ENCODE results near the gene ZSWIM6. TPM values are rescaled to one million over a fixed set of nuclear protein-coding genes. Genes with fewer than 3 reads are reported as not detected.
A peak's percentile ranks its signal among the peaks of the same experiment; 100 is the strongest.

ZSWIM6 gene
- polyA plus RNA-seq, 3 donors, result 1.7 to 33.5 (median 2.7) TPM

GRCh38 chr5:61567337-61567736 is 235.3 kb downstream of the ZSWIM6 start:
- H4K20me1 ChIP-seq (ENCODE audit: insufficient read depth, low read length), result no peaks in the 10 kb centered on the region
- intact Hi-C loops (cut with micrococcal nuclease), result no loop called here
- no peak overlapping the region for H3K27ac Mint-ChIP-seq
- no peak overlapping the region for H3K4me3 Mint-ChIP-seq
- peaks cover 0 to 2% (median 0%) of the 10 kb centered on the region in 3 donors for H3K27me3 Mint-ChIP-seq (ENCODE audit: low read depth in 3 of 3)
- no peak overlapping the region for H3K4me2 ChIP-seq (replicated peaks; ENCODE audit: extremely low read depth, low read length, poor library complexity, severe bottlenecking)
- H3K9me3 ChIP-seq (replicated peaks in 1 of 2; ENCODE audit: control insufficient read depth in 1 of 2, insufficient read depth in 1 of 2, low read length in 2 of 2), result no peaks in the 10 kb centered on the region
- WGBS (ENCODE audit: insufficient coverage), result 96% methylated on average over 4 of the region's 5 CpGs
- no peaks in the 10 kb centered on the region for H3K36me3 Mint-ChIP-seq
- H2AFZ ChIP-seq (ENCODE audit: insufficient read depth, low read depth, low read length, poor library complexity, severe bottlenecking), result no peak overlapping the region
- no peak for TF ChIP-seq CTCF (IDR thresholded peaks at IDR 0.05)
- H3K9ac ChIP-seq (ENCODE audit: insufficient read depth, low read length, poor library complexity, severe bottlenecking), result no peak overlapping the region
- no peak overlapping the region for H3K27ac ChIP-seq (ENCODE audit: low read depth in 1 of 2, low read length in 2 of 2)
- no peaks in the 10 kb centered on the region for H3K27me3 ChIP-seq (ENCODE audit: control insufficient read depth in 2 of 2, insufficient read depth in 2 of 2, low read length in 2 of 2)
- H3K79me2 ChIP-seq (ENCODE audit: insufficient read depth, low read length), result no peaks in the 10 kb centered on the region
- DNase-seq, result no peak
- peaks cover 0 to 11% (median 5%) of the 10 kb centered on the region in 7 donors for H3K9me3 Mint-ChIP-seq
- H3K4me1 ChIP-seq (ENCODE audit: control insufficient read depth in 1 of 2, insufficient read depth in 2 of 2, low read length in 2 of 2), result no peaks in the 10 kb centered on the region
- no peak overlapping the region for H3K4me3 ChIP-seq (replicated peaks in 1 of 3; ENCODE audit: low read depth in 2 of 3, low read length in 3 of 3)
- H3K4me1 Mint-ChIP-seq, result no peaks in the 10 kb centered on the region
- no peaks in the 10 kb centered on the region for H3K36me3 ChIP-seq (replicated peaks in 1 of 2; ENCODE audit: control insufficient read depth in 1 of 2, insufficient read depth in 2 of 2, low read length in 2 of 2)

GRCh38 chr5:61569353-61569752 is 237.3 kb downstream of the ZSWIM6 start:
- WGBS (ENCODE audit: insufficient coverage), result 92% methylated on average over 6 of the region's 8 CpGs
- Histone ChIP-seq H3K9ac (ENCODE audit: insufficient read depth, low read length, poor library complexity, severe bottlenecking) (no peak overlapping the region), H3K27ac (ENCODE audit: low read depth in 1 of 2, low read length in 2 of 2) (no peak overlapping the region), H3K4me3 (replicated peaks in 1 of 3; ENCODE audit: low read depth in 2 of 3, low read length in 3 of 3) (no peak overlapping the region), H3K9me3 (replicated peaks in 1 of 2; ENCODE audit: control insufficient read depth in 1 of 2, insufficient read depth in 1 of 2, low read length in 2 of 2) (no peaks in the 10 kb centered on the region), H3K36me3 (replicated peaks in 1 of 2; ENCODE audit: control insufficient read depth in 1 of 2, insufficient read depth in 2 of 2, low read length in 2 of 2) (no peaks in the 10 kb centered on the region), H3K4me2 (replicated peaks; ENCODE audit: extremely low read depth, low read length, poor library complexity, severe bottlenecking) (no peak overlapping the region), H4K20me1 (ENCODE audit: insufficient read depth, low read length) (no peaks in the 10 kb centered on the region), H3K27me3 (ENCODE audit: control insufficient read depth in 2 of 2, insufficient read depth in 2 of 2, low read length in 2 of 2) (no peaks in the 10 kb centered on the region), H3K4me1 (ENCODE audit: control insufficient read depth in 1 of 2, insufficient read depth in 2 of 2, low read length in 2 of 2) (no peaks in the 10 kb centered on the region), H2AFZ (ENCODE audit: insufficient read depth, low read depth, low read length, poor library complexity, severe bottlenecking) (no peak overlapping the region), H3K79me2 (ENCODE audit: insufficient read depth, low read length) (no peaks in the 10 kb centered on the region)
- intact Hi-C loops (cut with micrococcal nuclease), result no loop called here
- no peak for TF ChIP-seq CTCF (IDR thresholded peaks at IDR 0.05)
- H3K9me3 Mint-ChIP-seq, result peaks cover 0 to 11% (median 2%) of the 10 kb centered on the region in 7 donors
- no peak for DNase-seq
- peaks cover 0 to 2% (median 0%) of the 10 kb centered on the region in 3 donors for H3K27me3 Mint-ChIP-seq (ENCODE audit: low read depth in 3 of 3)
- H3K4me1 Mint-ChIP-seq, result no peaks in the 10 kb centered on the region
- H3K4me3 Mint-ChIP-seq, result no peak overlapping the region
- H3K27ac Mint-ChIP-seq, result peak overlapping the region in 1 of 7 donors; percentile 18
- H3K36me3 Mint-ChIP-seq, result no peaks in the 10 kb centered on the region
